CD4-positive, CD25-positive, alpha-beta regulatory T cell (primary cell): Measurements from ENCODE around the gene IFFO2. TPM values are rescaled to one million over a fixed set of nuclear protein-coding genes. Genes with fewer than 3 reads are reported as not detected.
A peak's percentile ranks its signal among the peaks of the same experiment; 100 is the strongest.

Experiments
- ATAC-seq, 2 donors: fragments of 150-1000 bp; cut with Tn5 transposase; one replicate each; pipeline ENCODE4 v1.10.0; 2021; ENCODE audit warnings: low read depth in 2 of 2, moderate number of reproducible peaks in 2 of 2, moderate library complexity in 1 of 2
- DNase-seq, 3 donors: peaks; one replicate each; pipeline versions ENCODE4 v3.0.0 to v3.0.0-alpha.2; 2012 to 2022; ENCODE audit warnings: mixed read lengths in 1 of 3
- H3K27ac ChIP-seq: one replicate; pipeline ENCODE4 v1.7.0; 2013; ENCODE audit warnings: mild to moderate bottlenecking, low read length; ENCODE audit not compliant: insufficient read depth, poor library complexity, severe bottlenecking
- H3K27me3 ChIP-seq: one replicate; pipeline ENCODE4 v1.7.0; 2013; ENCODE audit warnings: low read length; ENCODE audit not compliant: control insufficient read depth, insufficient read depth
- H3K36me3 ChIP-seq: one replicate; pipeline ENCODE4 v1.7.0; 2013; ENCODE audit warnings: mild to moderate bottlenecking, low read length, moderate library complexity; ENCODE audit not compliant: control insufficient read depth, insufficient read depth
- H3K4me1 ChIP-seq: 2 replicates; pipeline ENCODE4 v1.7.0; 2013; ENCODE audit warnings: mild to moderate bottlenecking, low read length; ENCODE audit not compliant: insufficient read depth, control insufficient read depth, poor library complexity, severe bottlenecking
- H3K4me3 ChIP-seq: one replicate; pipeline ENCODE4 v1.7.0; 2013; ENCODE audit warnings: low read depth, mild to moderate bottlenecking, low read length, moderate library complexity
- H3K9me3 ChIP-seq, 2 experiments: 1 replicate in 1 of 2; 2 replicates in 1 of 2; pipeline ENCODE4 v1.7.0; 2013; ENCODE audit warnings: low read length in 2 of 2, mild to moderate bottlenecking in 1 of 2, moderate library complexity in 1 of 2; ENCODE audit not compliant: control insufficient read depth in 2 of 2
- H3K27ac Mint-ChIP-seq, 3 donors: one replicate each; pipeline ENCODE4 v1.8.0; 2020 to 2022; ENCODE audit warnings: mild to moderate bottlenecking in 3 of 3, mixed read lengths in 3 of 3, moderate library complexity in 2 of 3
- H3K27me3 Mint-ChIP-seq: one replicate; pipeline ENCODE4 v1.8.0; 2022; ENCODE audit warnings: mild to moderate bottlenecking, mixed read lengths
- H3K36me3 Mint-ChIP-seq: one replicate; pipeline ENCODE4 v1.8.0; 2020; ENCODE audit warnings: mixed read lengths
- H3K4me1 Mint-ChIP-seq, 4 donors: one replicate each; pipeline ENCODE4 v1.8.0; 2020 to 2022; ENCODE audit warnings: mixed read lengths in 4 of 4, mild to moderate bottlenecking in 1 of 4
- H3K4me3 Mint-ChIP-seq, 4 donors: one replicate each; pipeline ENCODE4 v1.8.0; 2020 to 2022; ENCODE audit warnings: mild to moderate bottlenecking in 4 of 4, mixed read lengths in 4 of 4, moderate library complexity in 3 of 4
- H3K9me3 Mint-ChIP-seq, 7 donors: one replicate each; pipeline ENCODE4 v1.8.0; 2020 to 2022; ENCODE audit warnings: mixed read lengths in 7 of 7, mild to moderate bottlenecking in 3 of 7, moderate library complexity in 2 of 7
- polyA plus RNA-seq, 4 donors: library from polyadenylated mRNA; unstranded; fragments of 300-500 nt; fragmentation: Illumina TruSeq; gene quantifications; one replicate each; pipeline ENCODE4 v1.2.3, GENCODE V29; 2021
- total RNA-seq: library from RNA; stranded (reverse); gene quantifications from one replicate; pipeline ENCODE4 v1.2.3, GENCODE V29; 2022

IFFO2 gene
- total and polyA plus RNA-seq, 5 donors from 2014 or later: 1.4 to 101 (median 3.0) TPM

DNA sequence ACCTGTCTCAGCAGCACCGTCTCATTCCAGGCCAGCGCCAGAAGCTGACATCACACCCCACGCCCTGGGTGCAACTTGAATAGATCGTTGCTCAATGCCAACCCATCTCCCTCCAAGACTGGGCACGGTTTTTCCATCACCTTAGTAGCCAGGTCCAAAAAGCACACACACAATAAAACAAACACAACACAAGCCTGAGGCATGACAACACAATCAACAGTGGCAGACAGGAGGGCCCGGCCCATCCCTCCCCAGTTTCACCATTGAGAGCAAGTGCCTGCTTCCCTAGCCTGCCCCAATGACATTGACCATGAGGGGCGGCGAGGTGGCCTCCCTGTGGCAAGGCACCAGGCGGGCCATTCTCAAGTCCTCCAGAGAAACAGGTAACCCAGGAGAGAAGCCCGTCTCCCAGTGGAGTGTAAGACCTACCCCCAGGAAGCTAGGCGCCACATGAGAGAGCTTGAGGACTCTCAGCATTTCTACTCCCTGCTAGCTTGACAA, 2.7 kb downstream of the IFFO2 start:
- peaks cover 80% of the 10 kb centered on the region for H3K4me1 ChIP-seq
- Mint-ChIP-seq H3K27ac (peak overlapping the region; percentile 62 to 99 (median 94)), H3K4me1 (peaks cover 14 to 82% (median 66%) of the 10 kb centered on the region in 4 donors), H3K36me3 (no peaks in the 10 kb centered on the region), H3K4me3 (peak overlapping the region; percentile 93 to 98 (median 95)), H3K9me3 (no peaks in the 10 kb centered on the region), H3K27me3 (peaks cover 11% of the 10 kb centered on the region)
- peaks cover 3% of the 10 kb centered on the region for H3K36me3 ChIP-seq
- H3K4me3 ChIP-seq: peak overlapping the region; percentile 92
- H3K9me3 ChIP-seq: no peaks in the 10 kb centered on the region
- H3K27me3 ChIP-seq: no peaks in the 10 kb centered on the region
- H3K27ac ChIP-seq: peak overlapping the region; percentile 98
- DNase-seq: peak in 1 of 3 donors; percentile 16
- ATAC-seq: no peak

DNA sequence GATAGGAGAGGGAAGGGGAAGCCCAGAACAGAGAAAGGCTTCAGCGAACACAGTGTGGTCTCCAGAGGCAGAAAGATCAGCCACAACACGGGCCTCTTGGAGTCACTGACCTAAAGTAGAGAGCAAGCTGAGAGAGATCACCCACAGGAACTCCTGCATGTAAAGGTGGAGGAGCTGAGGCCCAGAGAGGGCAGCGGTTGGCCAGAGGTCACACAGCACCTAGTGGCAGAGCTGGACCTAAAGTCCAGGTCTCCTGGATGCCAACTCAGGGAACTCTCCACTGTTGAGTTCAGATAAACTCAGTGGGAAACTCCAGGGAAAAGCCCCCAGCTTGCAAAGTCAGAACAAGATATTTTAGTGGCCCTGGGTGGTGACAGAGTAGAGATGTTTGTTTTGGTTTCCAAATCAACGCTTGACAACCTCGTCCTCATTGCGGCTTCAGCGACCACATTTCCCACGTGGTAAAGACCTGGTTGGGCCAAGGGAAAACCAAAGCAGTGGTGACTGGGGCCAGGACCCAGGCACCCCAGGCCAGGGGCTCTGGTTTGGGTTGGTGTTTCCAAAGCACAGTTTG, 4.6 kb downstream of the IFFO2 start:
- peak overlapping the region; percentile 93 to 98 (median 95) for H3K4me3 Mint-ChIP-seq
- Histone ChIP-seq H3K4me1 (peaks cover 86% of the 10 kb centered on the region), H3K27ac (peak overlapping the region; percentile 98), H3K9me3 (no peaks in the 10 kb centered on the region), H3K27me3 (no peaks in the 10 kb centered on the region), H3K36me3 (peaks cover 3% of the 10 kb centered on the region), H3K4me3 (peak overlapping the region; percentile 92)
- peak; percentile 9 to 32 for ATAC-seq
- peaks cover 27 to 83% (median 73%) of the 10 kb centered on the region in 4 donors for H3K4me1 Mint-ChIP-seq
- no peaks in the 10 kb centered on the region for H3K36me3 Mint-ChIP-seq
- peaks cover 9% of the 10 kb centered on the region for H3K27me3 Mint-ChIP-seq
- no peaks in the 10 kb centered on the region for H3K9me3 Mint-ChIP-seq
- H3K27ac Mint-ChIP-seq: peak overlapping the region; percentile 94 to 99 (median 97)
- peak; percentile 74 to 85 (median 82) for DNase-seq

DNA sequence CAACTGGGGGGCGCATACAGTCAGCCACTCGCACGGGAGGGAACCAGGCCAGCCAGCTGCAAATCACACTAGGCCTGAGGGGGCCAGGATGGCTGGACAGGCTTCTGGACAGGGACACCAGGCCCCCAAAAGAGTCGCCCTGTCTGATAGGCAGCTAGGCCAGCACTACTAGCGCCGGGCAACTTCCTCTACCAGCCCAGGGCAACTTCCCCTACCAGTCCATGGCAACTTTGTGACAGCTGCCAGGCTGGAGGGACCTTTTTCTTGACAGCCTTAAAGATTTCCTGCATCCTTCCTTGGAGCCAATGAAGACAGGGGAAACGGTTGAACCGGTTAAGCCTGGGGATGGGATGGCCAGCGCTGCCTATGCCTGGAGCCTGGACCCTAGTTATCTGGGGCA, 5.1 kb downstream of the IFFO2 start:
- Mint-ChIP-seq H3K9me3 (no peaks in the 10 kb centered on the region), H3K4me3 (peak overlapping the region; percentile 93 to 98 (median 95)), H3K36me3 (no peaks in the 10 kb centered on the region), H3K4me1 (peaks cover 27 to 87% (median 76%) of the 10 kb centered on the region in 4 donors), H3K27ac (peak overlapping the region; percentile 94 to 99 (median 97)), H3K27me3 (peaks cover 9% of the 10 kb centered on the region)
- DNase-seq: peak in 2 of 3 donors; percentile 30 to 52
- peaks cover 3% of the 10 kb centered on the region for H3K36me3 ChIP-seq
- H3K4me1 ChIP-seq: peaks cover 90% of the 10 kb centered on the region
- H3K9me3 ChIP-seq: no peaks in the 10 kb centered on the region
- no peaks in the 10 kb centered on the region for H3K27me3 ChIP-seq
- H3K27ac ChIP-seq: peak overlapping the region; percentile 98
- ATAC-seq: no peak
- H3K4me3 ChIP-seq: peak overlapping the region; percentile 92

GRCh38 chr1:18950401-18951026, 6.0 kb downstream of the IFFO2 start:
- H3K9me3 Mint-ChIP-seq: no peaks in the 10 kb centered on the region
- H3K4me1 ChIP-seq: peaks cover 99% of the 10 kb centered on the region
- H3K27me3 ChIP-seq: no peaks in the 10 kb centered on the region
- H3K36me3 ChIP-seq: peaks cover 3% of the 10 kb centered on the region
- peak overlapping the region; percentile 94 to 99 (median 97) for H3K27ac Mint-ChIP-seq
- peaks cover 9% of the 10 kb centered on the region for H3K27me3 Mint-ChIP-seq
- H3K4me3 Mint-ChIP-seq: peak overlapping the region; percentile 93 to 98 (median 95)
- H3K4me3 ChIP-seq: peak overlapping the region; percentile 92
- ATAC-seq (no peak), DNase-seq (peak; percentile 27 to 38 (median 38))
- no peaks in the 10 kb centered on the region for H3K36me3 Mint-ChIP-seq
- H3K9me3 ChIP-seq: no peaks in the 10 kb centered on the region
- peaks cover 27 to 93% (median 82%) of the 10 kb centered on the region in 4 donors for H3K4me1 Mint-ChIP-seq
- H3K27ac ChIP-seq: peak overlapping the region; percentile 98

- Mint-ChIP-seq H3K4me3 (peak overlapping the region; percentile 93 to 98 (median 95)), H3K9me3 (no peaks in the 10 kb centered on the region), H3K4me1 (peaks cover 27 to 97% (median 87%) of the 10 kb centered on the region in 4 donors), H3K27me3 (peaks cover 9% of the 10 kb centered on the region), H3K36me3 (no peaks in the 10 kb centered on the region), H3K27ac (peak overlapping the region; percentile 94 to 99 (median 97))
- Histone ChIP-seq H3K9me3 (no peaks in the 10 kb centered on the region), H3K4me3 (peak overlapping the region; percentile 92), H3K4me1 (peaks cover 100% of the 10 kb centered on the region), H3K27ac (peak overlapping the region; percentile 98), H3K36me3 (peaks cover 3% of the 10 kb centered on the region), H3K27me3 (no peaks in the 10 kb centered on the region)
- ATAC-seq (no peak), DNase-seq (peak in 1 of 3 donors; percentile 35)
These were observed 6.6 kb downstream of the IFFO2 start for GRCh38 chr1:18949686-18950400.

DNA sequence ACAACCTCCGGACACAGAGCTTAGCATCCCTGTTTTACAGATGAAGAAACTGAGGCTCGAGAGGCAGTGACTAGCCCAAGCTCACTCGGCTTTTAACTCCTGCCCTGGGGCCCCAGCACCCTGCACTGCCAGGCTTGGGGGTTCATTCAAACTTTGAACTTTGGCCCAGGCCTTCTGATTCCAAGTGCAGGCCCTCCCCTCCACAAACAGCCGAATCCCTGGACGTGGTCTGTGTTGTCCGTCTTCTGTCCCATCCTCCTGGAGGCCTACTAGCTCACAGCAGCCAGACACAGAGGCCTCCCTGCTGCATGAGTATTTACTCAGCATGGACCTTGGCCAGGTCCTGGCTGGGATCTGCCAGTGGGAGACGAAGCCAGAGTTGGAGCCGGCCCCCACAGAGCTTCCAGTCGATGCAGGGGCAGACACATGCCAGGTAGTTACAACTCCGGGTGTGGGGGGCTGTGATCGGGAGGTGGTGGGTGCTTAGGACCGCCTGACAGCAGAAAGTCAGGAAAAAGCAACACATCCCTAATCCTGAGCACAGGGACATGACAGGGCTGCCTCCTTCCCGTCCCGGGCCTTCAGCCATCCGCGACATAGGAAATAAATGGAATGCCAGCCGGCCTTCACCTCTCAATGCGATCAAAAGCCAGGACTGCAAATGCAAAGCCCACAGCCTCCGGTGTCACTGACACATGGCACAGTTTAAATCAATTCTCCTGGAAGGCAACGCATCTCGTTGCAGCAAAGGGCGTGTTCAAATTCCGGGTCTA, 7.4 kb downstream of the IFFO2 start:
- Histone ChIP-seq H3K4me3 (peak overlapping the region; percentile 92), H3K4me1 (peaks cover 100% of the 10 kb centered on the region), H3K36me3 (peaks cover 3% of the 10 kb centered on the region), H3K27me3 (no peaks in the 10 kb centered on the region), H3K9me3 (no peaks in the 10 kb centered on the region), H3K27ac (peak overlapping the region; percentile 98)
- Mint-ChIP-seq H3K9me3 (no peaks in the 10 kb centered on the region), H3K27ac (peak overlapping the region; percentile 94 to 99 (median 97)), H3K4me3 (peak overlapping the region; percentile 93 to 98 (median 95)), H3K36me3 (no peaks in the 10 kb centered on the region), H3K27me3 (peaks cover 9% of the 10 kb centered on the region), H3K4me1 (peaks cover 27 to 99% (median 88%) of the 10 kb centered on the region in 4 donors)
- DNase-seq: no peak
- no peak for ATAC-seq
